CD4-positive, alpha-beta T cell treated with Interferon gamma for 1 hour (primary cell): Measurements from ENCODE around the gene TSPEAR.
"Not testable (repeated sequence)": the region's sequence is repeated elsewhere in the genome, so short reads cannot be mapped to it uniquely, and the experiment has no call there.

Experiments used
- DNase-seq: peaks from one replicate; pipeline ENCODE4 v3.0.0-alpha.2; 2020

TSPEAR gene

DNA sequence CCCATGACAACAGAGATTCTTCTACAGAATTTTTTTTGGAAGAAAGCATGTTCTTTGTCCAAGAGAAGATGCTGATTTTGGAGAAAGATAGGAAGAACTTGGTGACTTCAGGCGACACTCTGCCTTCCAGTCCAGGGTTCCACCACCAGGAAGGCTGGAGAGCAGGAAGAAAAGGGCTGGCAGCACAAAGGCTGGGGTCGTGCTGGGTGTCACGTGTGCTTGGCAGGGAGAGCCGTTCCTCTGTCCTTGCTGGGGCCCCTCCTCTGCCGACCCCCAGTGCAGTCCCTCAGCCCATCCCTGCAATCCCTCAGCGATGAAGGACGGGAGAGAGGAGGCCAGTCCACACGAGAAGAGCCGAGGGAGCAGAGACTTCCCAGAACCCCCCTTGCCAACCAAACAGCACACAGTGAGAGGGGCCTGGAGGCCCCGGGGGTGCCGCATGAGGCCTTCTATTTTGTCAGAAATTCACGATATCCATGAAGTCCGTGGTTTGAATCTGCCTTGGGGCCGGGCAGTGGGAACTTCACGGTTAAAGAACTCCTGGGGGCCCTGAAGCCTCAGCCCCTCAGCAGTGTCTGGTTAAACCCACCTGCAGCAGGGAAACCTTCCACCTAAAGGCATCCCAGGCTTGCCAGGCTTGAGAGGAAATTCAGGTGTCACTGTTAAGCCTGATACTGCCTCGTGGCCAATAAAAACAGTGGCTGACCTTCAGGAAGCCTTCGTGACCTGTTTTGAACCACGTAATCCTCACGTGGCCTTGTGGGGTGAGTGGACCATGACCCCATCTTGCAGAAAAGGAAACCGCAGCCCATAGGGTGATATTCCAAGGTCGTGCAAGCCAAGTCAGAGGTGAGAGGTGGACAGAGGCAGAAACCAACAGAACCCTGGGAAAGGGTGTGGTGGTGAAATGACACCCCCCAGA, 11.0 kb downstream of the TSPEAR start:
- DNase-seq: no peak

DNA sequence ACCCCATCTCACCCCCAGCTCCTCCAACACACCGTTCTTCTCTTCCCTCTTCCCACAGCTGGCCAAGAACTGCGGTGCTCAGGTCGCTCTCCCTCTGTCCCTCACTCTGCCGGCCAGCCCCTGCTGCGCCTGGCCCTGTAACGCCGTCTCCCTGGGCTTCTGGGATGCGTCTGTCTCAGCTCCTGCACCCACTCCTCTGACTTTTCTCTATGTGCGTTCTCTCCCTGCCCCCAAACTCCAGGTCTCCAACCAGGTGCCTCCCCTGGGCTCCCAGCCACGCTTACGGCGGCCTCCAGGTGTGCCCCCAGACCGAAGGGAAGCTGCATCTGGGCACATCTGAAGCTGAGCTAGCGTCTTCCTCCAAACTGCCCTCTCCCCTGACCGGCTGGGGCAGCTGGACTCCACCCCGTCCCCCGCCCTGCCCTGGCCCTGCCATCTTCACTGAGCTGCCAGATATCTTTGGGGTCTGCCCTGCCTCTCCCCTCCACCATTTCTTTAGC, 11.8 kb downstream of the TSPEAR start:
- no peak for DNase-seq

DNA sequence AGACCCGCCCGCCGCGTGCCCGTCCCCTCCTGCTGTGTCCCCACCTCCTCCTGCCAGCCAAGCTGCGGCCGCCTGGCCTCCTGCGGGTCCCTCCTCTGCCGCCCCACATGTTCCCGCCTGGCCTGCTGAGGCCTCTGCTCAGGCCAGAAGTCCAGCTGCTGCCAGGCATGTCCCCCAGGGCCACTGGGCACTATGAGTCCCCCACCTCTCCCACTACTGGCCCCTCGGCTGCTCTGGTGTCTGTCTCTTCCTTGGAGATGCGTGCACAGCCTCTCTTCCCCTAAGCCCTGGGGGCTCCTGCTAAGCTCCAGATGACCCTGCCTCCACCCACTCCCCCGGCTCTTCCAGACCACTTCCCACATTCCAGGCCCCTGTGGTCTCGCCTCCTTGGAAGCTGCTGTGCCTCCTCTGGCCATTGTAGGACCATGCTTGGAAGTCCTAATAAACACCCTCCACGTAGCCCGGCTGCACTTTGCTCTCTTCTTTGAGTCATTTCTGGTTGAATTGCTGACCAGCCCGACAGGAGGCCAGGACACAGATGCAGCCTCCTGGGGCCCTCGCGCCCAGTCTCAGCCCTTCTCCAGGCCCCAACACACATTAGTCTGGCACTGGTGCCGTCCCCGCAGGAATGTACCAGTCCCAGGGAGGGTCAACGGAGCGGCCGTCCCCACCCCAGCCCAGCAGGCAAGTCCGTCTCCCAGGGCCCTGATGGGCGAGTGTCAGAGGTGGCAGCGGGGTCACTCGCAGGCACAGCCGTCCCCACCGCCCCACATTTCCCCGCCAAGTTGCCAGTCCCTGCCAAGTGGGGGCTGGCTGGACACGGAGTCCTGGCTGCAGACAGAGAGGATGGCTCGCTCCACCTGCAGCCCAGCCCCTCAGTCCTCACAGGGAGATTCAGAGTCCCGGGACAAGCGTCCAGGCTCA, 13.3 kb downstream of the TSPEAR start:
- no peak for DNase-seq

DNA sequence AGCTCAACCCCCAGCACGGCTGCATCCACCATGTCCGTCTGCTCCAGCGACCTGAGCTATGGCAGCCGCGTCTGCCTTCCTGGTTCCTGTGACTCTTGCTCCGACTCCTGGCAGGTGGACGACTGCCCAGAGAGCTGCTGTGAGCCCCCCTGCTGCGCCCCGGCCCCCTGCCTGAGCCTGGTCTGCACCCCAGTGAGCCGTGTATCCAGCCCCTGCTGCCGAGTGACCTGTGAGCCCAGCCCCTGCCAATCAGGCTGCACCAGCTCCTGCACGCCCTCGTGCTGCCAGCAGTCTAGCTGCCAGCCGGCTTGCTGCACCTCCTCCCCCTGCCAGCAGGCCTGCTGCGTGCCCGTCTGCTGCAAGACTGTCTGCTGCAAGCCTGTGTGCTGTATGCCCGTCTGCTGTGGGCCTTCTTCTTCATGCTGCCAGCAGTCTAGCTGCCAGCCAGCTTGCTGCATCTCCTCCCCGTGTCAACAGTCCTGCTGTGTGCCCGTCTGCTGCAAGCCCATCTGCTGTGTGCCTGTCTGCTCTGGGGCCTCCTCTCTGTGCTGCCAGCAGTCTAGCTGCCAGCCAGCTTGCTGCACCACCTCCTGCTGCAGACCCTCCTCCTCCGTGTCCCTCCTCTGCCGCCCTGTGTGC, 14.1 kb downstream of the TSPEAR start, which contains the start of gene KRTAP10-12:
KRTAP10-12 (plus strand) TSS at position 1 of the 639 bp plus-strand sequence; CDS start at position 31, 30 bp downstream.
- DNase-seq: not testable (repeated sequence)

DNA sequence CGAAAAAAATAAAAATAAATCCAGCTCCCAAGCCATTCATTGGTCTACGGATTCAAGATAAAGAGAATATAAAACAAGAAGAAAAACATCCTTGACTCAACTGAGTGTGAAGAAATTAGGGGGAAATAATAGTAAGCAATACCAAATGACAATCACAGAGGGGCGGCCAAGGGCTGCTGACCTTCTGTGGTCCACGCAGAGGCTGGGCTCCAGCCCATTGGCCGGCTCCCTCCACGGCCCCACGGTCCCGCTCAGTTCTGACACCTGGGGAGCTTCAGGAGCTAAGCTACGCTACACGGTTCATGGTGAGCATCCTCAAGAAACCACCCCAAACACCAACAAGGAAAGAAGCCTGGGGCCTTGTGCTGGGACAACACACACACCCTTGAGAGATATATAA, 14.8 kb downstream of the TSPEAR start:
- DNase-seq: no peak

DNA sequence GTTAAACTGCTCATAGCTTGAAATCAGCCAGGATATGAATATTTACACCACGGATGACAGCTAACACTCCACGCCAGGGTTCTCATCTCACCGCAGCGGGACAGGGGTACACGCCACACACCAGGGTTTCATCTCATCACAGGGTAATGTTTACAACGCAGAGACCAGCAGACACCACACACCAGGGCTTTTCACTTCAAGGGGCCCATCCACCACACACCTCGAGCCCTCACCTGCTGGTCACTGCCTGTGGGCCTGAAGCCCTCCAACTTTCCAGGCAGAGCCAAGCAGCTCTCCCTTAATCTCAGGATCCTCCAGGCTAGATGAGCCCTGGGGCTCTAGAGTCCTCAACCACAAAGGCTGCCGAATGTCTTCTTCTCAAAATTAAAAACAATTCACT, 15.7 kb downstream of the TSPEAR start:
- no peak for DNase-seq

DNA sequence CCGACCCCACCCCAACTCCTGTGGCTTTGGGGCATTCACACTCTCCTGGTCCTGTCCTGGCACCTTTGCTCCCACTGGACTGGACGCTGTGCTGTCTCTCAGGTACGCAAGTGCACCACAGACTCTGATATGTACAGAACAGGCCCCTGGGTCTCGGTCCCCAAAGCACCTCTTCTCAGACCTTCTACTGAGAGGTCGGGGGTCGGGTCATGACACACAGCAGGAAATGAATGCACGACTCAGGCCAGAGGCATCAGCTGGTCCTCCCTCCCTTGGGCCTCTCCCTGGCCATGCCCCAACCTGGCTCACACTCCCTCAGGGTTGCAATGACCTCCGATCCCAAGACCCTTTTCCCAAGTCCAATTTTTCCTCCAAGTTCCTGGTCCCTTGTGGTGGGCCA, 16.2 kb downstream of the TSPEAR start:
- no peak for DNase-seq

DNA sequence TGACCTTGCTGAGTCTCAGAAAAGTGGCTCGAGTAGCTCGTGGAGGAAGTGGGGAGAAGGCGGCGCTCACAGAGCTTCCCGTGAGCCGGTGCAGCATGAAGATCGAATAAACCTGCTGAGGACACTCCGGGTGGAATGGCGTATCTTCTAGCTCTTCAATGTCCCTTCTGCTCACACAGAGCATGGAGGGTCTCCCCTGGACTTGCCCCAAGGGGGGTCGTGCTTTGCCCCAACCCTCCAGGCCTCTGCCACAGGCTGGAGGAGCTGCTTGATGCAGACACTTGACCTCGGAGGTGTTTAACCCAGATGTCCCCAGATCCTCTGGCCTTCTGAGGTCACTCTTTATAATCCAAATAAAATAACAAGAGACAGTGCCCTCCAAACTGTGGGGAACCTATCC, 16.6 kb downstream of the TSPEAR start:
- DNase-seq: no peak

DNA sequence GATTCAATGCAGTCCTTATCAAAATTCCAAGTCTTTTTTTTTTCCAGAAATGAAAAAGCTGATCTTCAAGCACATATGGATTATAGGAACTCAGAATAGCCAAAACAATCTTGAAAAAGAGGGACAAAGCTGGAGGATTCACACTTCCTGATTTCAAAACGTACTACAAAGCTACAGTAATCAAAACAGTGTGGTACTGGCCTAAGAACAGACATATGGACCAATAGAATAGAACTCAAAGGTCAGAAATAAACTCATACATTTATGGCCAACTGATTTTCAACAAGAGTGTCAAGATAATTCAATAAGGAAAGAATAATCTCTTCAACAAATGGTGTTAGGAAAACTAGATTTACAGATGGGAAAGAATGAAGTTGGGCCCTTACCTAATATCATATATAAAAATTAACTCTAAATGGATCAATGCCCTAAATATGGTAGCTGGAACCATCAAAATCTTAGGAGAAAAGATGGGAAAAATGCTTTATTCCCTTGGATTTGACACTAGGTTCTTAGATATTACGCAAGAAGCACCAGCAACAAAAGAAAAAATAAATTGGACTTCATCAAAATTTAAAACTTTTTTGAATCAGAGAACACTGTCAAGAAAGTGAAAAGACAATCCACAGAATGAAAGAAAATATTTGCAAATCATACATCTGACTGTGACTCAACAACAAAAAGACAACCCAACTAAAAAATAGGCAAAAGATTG, 18.4 kb downstream of the TSPEAR start:
- no peak for DNase-seq

DNA sequence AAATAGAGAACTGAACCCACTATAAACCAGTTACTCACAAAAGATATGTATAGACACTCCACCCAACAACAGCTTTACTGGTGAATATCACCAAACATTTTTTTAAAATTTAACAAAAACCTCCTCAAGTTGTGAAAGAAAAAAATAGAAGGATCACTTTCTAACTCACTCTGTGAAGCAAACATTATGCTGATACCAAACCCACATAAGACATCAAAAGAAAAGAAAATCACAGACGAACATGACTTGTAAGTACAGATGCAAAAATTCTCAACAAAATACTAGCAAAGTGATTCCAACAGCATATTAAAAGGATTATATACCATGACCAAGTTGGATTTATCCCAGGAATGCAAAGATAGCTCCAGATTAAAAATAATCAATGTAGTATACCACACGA, 19.7 kb downstream of the TSPEAR start:
- no peak for DNase-seq

DNA sequence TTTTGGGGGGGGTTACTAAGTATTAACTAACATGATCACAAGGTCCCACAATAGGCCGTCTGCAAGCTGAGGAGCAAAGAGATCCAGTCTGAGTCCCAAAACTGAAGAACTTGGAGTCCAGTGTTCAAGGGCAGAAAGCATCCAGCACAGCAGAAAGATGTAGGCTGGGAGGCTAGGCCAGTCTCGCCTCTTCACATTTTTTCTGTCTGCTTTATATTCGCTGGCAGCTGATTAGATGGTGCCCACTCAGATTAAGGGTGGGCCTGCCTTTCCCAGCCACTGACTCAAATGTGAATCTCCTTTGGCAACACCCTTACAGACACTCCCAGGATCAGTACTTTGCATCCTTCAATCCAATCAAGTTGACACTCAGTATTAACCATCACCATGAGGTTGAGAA, 21.6 kb downstream of the TSPEAR start:
- not testable (repeated sequence) for DNase-seq

DNA sequence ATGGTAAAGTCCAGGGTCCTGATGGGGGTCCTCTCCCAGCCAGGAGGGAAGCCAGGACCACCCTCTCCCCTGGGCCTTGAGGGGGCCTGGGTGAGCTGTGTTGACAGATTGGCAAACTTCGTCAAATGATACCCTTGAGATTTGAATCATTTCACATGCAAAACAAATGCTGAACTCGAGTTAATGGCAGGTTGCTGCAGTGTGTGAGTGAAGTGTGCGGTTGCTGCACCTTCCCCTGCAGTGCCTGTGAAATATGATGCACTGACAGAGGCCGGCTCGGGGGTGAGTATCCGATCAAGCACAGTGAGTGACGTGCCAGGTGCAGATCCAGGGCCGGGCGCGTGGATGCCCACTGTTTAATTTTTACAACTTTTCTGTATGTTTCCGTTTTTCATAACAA, 23.7 kb downstream of the TSPEAR start:
- no peak for DNase-seq

DNA sequence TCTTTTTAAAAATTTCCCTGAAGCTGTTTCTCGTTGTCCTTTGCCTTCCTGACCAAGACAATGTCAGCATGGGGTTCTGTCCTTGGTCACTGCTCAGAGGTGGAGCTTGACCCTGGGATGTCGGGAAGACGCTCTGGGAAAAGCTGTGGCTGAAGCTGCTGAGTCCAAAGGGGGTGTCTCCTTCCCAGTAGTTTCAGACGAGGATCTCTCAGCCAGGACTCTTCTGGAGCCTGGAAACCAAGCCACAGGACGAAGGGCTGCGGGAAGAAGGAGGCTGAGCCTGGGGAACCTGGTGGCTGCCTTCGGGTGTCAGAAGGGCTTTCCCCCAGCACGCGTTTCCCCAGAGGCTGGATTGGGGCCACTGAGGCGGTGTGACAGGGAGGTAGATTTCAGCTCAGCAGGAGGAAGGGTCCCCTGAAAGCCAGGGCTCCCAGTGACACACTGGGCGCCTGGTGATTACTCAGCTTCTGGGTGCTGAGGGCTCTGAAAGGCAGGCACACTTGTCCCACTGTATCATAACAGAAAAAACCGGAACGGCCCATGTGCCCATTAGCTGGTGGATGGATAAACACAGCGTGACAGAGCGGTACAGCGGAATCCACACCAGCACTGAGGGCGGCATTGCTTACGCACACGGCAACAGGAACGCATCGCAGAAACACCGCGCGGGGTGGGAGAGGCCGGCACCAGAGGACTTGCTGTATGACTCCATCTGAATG, 24.4 kb downstream of the TSPEAR start:
- DNase-seq: no peak

DNA sequence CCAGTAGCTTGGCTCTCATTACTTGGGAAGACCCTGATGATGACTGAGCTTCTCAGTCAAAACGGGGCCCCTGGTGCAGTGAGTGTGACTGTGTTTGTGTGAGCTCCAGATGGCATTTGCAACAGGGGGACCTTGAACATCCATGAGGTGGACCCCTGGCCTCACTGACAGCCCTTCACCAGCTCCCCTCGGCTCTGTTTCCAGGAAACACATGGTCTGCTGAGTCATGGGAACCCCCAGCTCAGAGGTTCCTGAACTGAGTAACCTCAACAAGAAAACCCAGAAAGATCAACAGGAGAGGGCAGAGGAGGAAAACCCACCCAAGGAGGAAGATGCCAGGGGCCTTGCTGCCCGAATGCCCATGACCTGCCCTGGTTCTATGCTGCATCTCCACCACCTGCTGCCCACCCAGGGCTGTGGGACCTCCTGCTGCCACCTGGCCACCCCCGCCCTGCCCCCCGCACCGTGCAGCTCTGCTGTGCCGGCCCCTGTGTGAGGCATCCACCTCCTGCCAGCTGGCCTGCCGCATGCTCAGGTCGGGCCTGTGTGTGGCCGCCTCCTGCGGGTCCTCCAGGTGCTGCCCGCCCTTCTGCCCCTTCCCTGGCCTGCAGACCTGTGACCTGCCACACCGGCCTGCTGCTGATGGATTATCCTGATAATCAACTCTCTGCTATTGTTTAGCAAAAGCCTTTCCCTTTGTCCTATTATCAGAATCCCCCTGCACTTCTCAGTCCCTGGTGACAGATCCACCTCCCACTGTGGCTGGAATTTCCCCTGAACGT, 25.2 kb downstream of the TSPEAR start:
- no peak for DNase-seq

DNA sequence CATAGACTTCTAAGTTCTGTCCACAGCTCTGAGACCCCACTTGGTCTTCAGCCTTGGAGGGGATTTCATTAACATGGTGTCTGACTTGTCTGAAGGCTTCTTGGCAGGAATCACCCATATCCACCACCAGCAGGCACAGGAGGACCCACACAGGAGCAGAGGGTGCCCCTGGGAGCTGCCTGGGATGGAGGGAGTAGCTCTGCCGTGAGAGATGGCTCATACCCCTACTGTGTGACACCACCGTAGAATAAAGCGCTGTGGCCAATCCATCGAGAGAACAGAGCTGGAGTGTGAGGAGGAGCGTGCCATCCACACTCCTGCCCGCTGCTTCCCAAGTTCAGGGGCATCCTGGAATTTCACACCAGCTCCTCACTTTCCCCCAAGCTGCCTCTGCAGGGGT, 26.3 kb downstream of the TSPEAR start:
- DNase-seq: not testable (repeated sequence)

DNA sequence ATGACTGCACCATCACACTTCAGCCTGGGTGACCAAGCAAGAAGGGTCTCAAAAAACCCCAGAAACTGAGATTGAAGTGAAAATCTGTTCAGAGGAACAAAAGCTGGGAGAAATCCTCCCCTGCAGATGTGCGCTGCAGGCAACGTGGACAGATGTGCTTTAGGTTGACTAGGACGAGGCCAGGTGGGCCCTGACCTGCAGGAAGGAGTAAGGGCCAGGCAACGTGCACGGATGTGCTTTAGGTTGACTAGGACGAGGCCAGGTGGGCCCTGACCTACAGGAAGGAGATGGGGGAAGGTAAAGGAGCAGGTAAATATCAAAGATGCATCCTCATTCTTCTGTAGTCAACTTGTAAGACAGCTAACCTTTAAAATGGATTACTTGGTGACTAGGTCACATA, 26.9 kb downstream of the TSPEAR start:
- DNase-seq: no peak

DNA sequence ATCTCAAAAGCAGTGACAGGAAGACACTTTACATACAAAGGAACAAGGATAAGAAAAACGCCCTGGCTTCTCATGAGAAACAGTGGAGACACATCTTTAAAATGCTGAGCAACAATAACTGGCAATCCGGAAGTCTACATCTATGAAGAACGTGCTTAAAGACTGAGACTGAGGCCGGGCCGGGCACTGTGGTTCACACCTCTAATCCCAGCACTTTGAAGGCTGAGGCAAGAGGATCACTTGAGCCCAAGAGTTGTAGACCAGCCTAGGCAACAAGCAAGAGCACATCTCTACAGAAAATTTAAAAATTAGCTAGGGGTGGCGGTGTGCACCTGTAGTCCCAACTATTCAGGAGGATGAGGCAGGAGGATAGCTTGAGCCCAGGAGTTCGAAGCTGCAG, 27.3 kb downstream of the TSPEAR start:
- DNase-seq: no peak

DNA sequence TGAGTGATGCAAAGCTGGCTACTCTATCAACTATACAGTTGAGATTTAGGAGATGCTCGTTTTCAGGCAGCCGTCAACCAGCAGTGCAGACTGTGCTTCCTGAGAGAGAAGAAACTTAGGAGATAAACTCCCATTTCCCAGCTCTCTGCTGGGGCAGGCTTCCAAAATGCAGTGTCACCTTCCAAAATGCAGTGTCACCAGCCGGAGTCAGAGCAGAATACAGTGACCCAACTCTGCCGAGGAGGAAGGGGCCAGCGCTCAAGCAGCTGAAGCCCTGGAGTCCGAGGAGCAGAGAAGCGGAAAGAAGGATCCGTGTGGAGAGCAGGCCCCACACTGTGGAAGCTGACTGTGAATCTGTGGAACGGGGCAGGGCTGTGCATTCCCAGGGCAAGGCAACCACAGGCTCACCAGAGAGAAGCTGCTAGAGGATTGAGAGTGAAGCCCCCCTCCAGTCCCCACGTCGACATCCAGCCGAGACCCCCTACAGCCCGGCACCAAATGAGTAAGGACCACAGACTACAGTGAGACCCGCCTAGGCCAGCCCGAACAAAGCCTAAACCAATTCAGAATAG, 28.7 kb downstream of the TSPEAR start:
- no peak for DNase-seq

DNA sequence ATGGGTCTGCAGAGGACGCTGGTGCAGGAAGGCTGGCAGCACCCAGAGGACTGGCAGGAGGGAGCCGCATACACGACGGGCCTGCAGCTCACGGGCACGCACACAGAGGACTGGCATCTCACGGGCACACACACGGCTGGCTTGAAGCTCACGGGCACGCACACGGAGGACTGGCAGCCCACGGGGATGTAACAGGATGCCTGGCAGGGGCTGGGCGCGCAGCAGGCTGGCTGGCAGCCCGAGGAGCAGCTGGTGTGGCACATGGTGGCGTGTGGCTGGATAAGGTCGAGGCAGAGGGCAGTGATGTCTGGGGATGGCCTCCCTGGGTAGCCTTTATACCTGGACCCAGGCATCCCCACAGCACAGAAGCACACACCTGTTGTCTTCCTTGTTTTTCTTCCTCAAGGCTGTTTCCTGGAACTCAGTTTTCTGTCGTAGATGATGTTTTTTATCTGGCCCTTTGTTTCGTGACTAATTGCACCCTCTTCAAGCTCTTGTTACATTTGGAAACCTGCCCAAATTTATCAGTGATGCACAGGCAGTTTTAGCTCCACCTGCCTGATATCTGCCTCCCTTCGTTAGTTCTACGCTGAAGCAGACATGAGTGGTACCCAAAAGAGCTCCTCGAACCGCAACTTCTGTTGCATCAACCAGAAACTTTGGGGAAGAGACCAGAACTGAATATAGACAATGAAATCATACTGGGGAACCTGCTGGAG, 29.4 kb downstream of the TSPEAR start, which contains the start of gene KRTAP12-1:
KRTAP12-1 (minus strand) TSS at position 303 of the 719 bp plus-strand sequence; CDS start at position 263, 40 bp downstream.
- no peak for DNase-seq

DNA sequence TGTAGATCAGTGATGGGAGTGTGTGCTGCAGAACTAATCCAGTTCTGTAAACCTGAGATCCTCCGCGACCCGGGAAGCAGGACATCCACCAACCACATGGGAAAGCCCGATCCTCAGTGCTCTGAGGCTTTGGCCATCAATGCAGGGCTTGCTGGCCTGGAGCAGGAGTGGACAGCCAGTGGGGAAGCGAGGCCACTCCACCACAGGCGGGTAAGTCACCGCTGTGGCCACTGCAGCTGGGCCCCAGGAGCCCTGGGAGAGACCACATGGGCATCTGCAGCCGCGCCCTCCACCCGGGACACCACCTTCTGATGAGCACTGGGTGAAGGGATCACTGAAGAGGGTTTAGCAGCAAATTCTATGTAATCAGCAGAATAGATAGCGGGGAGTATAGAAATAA, 30.2 kb downstream of the TSPEAR start:
- no peak for DNase-seq
